GM12801 (cell line): ENCODE results near the gene SSBP2.

Experiments used
- CTCF ChIP-seq: IDR thresholded peaks from one replicate; pipeline ENCODE4 v1.5.1; 2011; ENCODE audit warnings: control low read depth; ENCODE audit not compliant: insufficient read length; ENCODE audit errors: extremely low read depth

SSBP2 gene

GRCh38 chr5:81417052-81417451 is 333.8 kb downstream of the SSBP2 start:
- TF ChIP-seq CTCF = no peak

- no peak for TF ChIP-seq CTCF
These were observed 341.0 kb downstream of the SSBP2 start for GRCh38 chr5:81409896-81410295.

- no peak for TF ChIP-seq CTCF
These were observed 341.5 kb downstream of the SSBP2 start for GRCh38 chr5:81409361-81409760.

GRCh38 chr5:81408496-81408895 is 342.4 kb downstream of the SSBP2 start:
- TF ChIP-seq CTCF = no peak

GRCh38 chr5:81405126-81405891 is 345.6 kb downstream of the SSBP2 start:
- TF ChIP-seq CTCF = no peak

GRCh38 chr5:81402192-81402930 is 348.5 kb downstream of the SSBP2 start:
- TF ChIP-seq CTCF = no peak

GRCh38 chr5:81401266-81401665 is 349.6 kb downstream of the SSBP2 start:
- TF ChIP-seq CTCF = no peak
